ENCODE measurements around the gene RIPPLY1.

Gene RIPPLY1

DNA sequence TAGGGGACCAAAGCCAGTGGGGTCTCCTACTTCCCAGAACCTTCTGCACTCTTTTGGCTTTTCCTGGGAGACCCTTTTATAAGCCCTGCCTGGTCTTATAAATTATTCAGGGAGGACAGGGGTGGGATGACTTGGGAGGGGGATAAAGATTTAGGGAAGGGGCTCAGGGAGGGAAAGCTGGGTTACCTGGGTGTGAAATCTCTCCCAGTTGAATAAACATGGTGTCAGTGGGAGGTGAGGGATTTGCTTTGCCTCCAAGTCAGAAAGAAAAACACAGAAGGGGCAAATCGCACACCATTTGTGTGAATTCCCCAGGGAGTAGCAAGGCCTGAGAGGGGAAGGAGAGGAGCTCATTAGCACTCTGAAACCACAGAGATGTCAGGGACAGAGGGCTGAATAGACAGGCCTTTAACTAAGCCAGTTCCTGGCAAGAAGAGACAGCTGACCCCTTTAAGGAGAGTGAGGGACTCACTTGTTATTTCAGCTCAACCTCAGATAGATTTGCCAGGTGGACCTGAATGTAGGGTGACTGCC lies at the start of gene RIPPLY1:
RIPPLY1 (minus strand) TSS at position 51 of the 534 bp plus-strand sequence. CDS start 54 bp downstream, outside the sequence.
- DNase-seq (ENCODE audit: low spot score): no peak

DNA sequence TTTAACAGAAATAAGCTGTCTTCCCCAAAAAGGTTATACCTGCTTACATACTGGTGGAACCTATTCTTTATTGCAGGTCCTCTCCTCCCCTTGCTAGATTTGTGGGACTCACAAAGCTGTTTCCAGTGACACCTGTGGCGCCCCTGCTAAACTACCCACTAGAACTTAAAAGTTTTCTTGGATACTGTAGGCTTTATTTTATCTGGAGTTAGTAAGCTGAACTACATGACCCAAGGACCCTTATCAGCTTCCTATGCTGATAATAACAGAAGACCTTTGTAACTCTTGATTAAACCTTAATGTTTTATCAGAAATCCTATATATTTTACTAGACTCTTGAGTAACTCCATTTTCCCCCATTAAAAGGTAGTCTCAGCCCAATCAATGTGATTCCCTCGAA lies 49.4 kb upstream of the RIPPLY1 start:
- DNase-seq (ENCODE audit: low spot score): no peak

DNA sequence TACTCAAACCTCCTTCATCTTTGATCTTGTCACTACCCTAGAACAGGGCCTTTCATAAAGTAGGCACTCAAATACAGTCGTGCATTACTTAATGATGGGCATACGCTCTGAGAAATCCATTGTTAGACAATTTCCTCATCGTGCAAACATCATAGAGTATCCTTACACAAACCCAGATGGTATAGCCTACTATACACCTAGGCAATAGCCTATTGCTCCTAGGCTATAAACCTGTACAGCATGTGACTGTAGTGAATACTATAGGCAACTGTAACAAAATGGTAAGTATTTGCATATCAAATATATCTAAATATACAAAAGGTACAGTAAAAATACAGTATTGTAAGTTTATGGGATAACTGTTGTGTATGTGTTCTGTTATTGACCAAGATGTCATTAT lies 48.9 kb upstream of the RIPPLY1 start:
- DNase-seq (ENCODE audit: low spot score): no peak

- no peak for DNase-seq (ENCODE audit: low spot score)
Measured at GRCh38 chrX:106951230-106951629, 48.1 kb upstream of the RIPPLY1 start.

- no peak for DNase-seq (ENCODE audit: low spot score)
Measured at GRCh38 chrX:106950381-106950780, 47.2 kb upstream of the RIPPLY1 start.

DNA sequence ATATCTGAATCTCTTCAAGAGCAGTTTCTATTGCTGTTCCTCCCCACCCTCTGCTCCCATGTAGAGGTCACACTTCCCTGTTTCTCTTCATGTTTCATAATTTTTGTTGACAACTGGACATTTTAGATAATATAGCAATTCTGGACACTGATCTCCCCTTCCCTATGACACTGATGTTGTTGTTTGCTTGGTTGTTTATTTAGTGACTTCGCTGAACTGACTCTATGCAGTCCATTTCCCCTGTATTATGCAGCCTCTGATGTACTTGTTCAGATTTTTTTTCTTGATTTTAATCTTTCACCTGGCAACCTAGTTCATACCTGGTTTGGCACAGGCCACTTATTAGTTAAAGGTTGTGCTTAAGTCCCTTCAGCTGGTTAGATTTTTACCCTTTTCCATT lies 46.2 kb upstream of the RIPPLY1 start:
- no peak for DNase-seq (ENCODE audit: low spot score)

- DNase-seq (ENCODE audit: low spot score): no peak
Measured at GRCh38 chrX:106948641-106949040, 45.5 kb upstream of the RIPPLY1 start.

GRCh38 chrX:106946464-106946863 lies 43.3 kb upstream of the RIPPLY1 start:
- no peak for DNase-seq (ENCODE audit: low spot score)

GRCh38 chrX:106940068-106940467 lies 36.9 kb upstream of the RIPPLY1 start:
- no peak for DNase-seq (ENCODE audit: low spot score)

- no peak for DNase-seq (ENCODE audit: low spot score)
Measured at GRCh38 chrX:106939566-106939965, 36.4 kb upstream of the RIPPLY1 start.

DNA sequence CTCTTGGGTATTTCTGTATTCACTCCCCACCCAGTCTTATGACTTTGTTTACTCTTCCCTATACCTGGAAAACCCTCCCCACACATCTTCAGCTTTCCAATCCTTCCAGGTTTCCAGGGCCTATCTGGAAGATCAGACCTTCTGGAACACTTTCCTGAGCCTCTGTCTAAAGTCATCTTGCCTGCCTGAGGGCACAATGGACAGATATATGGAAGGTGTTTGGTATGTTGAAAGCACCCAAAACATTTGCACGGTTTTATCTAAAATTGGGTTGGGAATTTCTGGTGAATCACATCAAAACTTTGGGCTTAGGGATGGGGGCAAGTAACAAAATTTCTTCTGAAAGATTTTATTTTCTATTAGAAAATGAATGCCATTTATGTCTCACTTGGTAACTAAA lies 33.1 kb upstream of the RIPPLY1 start:
- no peak for DNase-seq (ENCODE audit: low spot score)

- DNase-seq (ENCODE audit: low spot score): no peak
Measured at GRCh38 chrX:106935175-106935574, 32.0 kb upstream of the RIPPLY1 start.

GRCh38 chrX:106933538-106933961 lies 30.4 kb upstream of the RIPPLY1 start:
- no peak for DNase-seq (ENCODE audit: low spot score)

DNA sequence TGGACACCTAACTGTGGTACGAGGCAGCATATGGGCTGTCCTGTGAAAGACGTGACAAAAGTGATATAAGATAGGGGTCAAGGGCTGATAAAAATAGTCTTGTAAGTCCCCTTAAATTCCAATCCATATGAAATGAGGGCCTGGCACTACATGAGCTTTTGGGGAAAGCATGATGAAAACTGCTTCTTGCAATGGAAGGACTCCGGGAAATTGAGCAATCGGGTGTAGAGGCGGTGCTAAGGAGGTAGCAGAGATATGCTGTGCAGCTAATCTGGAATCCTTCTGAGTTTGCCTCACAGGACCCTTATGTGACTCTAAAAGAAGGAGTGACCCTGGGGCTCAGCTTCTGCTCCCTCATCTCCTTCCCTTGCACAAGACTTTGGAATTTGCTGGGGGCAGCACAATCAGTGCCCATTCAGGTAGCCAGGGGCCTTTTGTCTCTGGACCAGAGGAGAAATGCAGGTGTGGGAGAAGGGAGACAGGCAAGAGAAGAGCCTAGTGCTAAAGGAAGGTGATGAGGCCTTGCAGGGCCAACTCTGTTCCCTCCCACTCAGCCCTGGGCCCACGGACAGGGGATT lies 29.9 kb upstream of the RIPPLY1 start:
- DNase-seq (ENCODE audit: low spot score): no peak

DNA sequence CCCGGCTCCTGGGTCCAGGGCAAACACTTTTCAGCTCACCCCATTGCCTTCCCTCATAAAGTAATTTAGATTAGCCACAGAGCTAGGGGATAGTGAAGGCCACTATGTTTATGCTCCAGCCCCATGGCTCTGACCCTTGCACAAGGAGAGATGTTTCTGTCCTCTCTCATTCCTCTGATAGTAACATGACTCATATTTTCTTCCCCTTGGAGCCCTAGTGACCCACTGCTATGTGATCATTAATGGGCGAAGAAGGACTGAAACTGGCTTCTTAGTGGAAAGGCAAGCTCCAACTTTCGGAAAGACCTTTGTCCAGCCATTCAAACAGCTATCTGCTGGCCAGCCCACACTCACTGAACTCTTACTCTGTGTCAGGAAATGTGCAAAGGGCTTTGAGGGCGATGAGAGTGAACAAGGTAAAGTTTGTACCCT lies 29.4 kb upstream of the RIPPLY1 start:
- DNase-seq (ENCODE audit: low spot score): no peak

GRCh38 chrX:106931831-106932491 lies 28.8 kb upstream of the RIPPLY1 start:
- no peak for DNase-seq (ENCODE audit: low spot score)

GRCh38 chrX:106928227-106928626 lies 25.1 kb upstream of the RIPPLY1 start:
- no peak for DNase-seq (ENCODE audit: low spot score)

- DNase-seq (ENCODE audit: low spot score): no peak
Measured at GRCh38 chrX:106927700-106928099, 24.6 kb upstream of the RIPPLY1 start.

- DNase-seq (ENCODE audit: low spot score): no peak
Measured at GRCh38 chrX:106927023-106927422, 23.9 kb upstream of the RIPPLY1 start.

- DNase-seq (ENCODE audit: low spot score): no peak
Measured at GRCh38 chrX:106921637-106922036, 18.5 kb upstream of the RIPPLY1 start.

GRCh38 chrX:106919932-106920452 lies 16.9 kb upstream of the RIPPLY1 start, which contains the start of gene CLDN2:
Gene CLDN2, plus strand, starts transcription at chrX:106920402. Its CDS starts 7,827 bp downstream, at chrX:106928229.
- no peak for DNase-seq (ENCODE audit: low spot score)

DNA sequence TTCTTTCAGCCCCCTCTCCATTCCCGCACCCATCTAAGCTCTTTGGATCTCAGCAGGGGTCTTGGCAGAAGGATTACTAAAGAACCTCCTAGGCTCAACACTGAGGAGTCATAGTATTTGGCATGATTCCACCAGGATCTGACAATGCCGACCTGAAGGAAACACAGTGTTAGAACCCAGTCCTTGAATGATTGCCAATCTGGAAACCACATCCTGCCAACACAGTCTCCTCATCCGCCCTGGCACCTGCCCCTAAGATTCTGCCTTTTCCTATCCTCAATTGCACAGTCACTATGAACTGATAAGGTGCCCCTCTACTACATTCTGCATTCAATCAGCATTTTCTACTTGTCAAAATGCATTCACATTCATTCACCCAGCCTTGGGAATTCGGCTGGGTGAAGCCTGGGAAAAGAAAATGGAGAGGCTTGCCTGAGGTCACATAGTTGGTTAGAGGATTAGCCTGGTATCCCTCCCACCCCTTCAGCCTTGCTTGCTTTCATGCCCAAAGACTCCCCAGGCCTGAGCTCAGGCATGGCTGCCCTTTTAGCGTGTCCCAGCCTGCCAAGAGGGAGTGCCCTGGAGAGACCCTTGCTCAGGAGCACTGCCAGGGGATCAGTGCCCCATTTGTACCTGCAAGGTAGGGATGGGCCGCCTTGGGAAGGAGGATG lies 14.8 kb upstream of the RIPPLY1 start:
- no peak for DNase-seq (ENCODE audit: low spot score)

- no peak for DNase-seq (ENCODE audit: low spot score)
Measured at GRCh38 chrX:106912864-106913263, 9.7 kb upstream of the RIPPLY1 start.

Data from cerebellar cortex (tissue), 1 donor.